GM19351 (cell line): ENCODE results near the gene ARHGEF39.

ENCODE experiments used
- ATAC-seq: cut with Tn5 transposase; IDR thresholded peaks from one replicate; pipeline ENCODE4 v1.9.1; 2021; ENCODE audit warnings: mild to moderate bottlenecking, moderate library complexity; ENCODE audit not compliant: unreplicated experiment

Gene ARHGEF39

GRCh38 chr9:35691757-35692301 lies 26.8 kb upstream of the ARHGEF39 start:
- no peak for ATAC-seq

GRCh38 chr9:35691334-35691650 lies 26.3 kb upstream of the ARHGEF39 start:
- no peak for ATAC-seq

GRCh38 chr9:35690614-35691333 lies 25.8 kb upstream of the ARHGEF39 start:
- no peak for ATAC-seq

- no peak for ATAC-seq
These were observed 25.3 kb upstream of the ARHGEF39 start for GRCh38 chr9:35690294-35690613.

- no peak for ATAC-seq
These were observed 24.7 kb upstream of the ARHGEF39 start, which contains the start of gene TPM2 for GRCh38 chr9:35689542-35690293. Gene TPM2 (minus strand): TSS chr9:35689925. CDS start chr9:35689817, 108 bp downstream.

- ATAC-seq, result no peak
These were observed 23.9 kb upstream of the ARHGEF39 start for GRCh38 chr9:35688558-35689541.

DNA sequence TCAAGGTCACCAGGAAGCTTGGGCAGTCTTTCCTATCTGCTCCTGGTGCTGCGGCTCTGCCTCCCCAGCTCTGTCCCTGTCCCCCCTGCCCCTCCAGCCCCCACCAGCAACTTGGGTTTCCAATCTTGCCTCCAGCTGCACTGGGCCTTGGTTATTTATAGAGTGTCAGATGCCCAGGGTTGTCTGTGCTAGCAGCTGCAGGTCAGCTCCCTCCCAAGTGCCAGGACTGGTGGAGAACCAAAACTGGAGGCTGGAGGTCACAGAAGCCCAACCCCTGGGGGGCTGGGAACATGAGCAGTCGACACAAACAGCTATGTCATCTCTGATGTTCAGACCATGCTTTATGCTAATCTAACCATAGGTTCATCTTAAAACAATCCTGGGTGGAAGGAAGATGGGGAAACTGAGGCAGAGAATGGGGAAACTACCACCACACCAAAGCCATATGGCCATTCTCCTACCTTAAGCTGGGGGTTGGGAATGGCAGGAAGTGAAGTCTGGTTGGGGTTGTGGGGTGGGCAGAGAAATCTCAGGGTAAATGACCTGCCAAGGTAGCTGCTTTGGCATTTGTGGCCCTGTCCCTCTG lies 23.1 kb upstream of the ARHGEF39 start:
- ATAC-seq, result no peak

DNA sequence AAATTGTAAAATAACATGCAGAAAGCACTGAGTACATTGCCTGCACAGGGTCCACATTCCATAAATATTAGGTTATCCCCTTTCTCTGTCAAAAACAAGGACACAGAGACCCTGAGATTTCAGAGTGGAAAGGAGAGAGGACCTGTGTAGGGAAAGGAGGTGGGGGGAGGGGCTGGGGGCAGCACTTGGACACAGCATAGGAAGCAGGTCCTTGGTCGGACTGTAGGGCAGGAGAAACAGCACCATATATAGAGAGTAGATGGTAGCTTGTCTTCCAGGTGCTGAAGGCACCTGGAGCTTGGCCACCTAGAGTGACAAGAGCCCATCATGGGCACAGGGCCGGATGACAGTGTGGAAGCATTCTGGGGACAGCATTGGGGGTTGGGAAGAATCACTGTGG lies 22.3 kb upstream of the ARHGEF39 start:
- no peak for ATAC-seq

- no peak for ATAC-seq
These were observed 21.5 kb upstream of the ARHGEF39 start for GRCh38 chr9:35686222-35687203.

- ATAC-seq, result no peak
These were observed 20.5 kb upstream of the ARHGEF39 start for GRCh38 chr9:35685506-35685905.

DNA sequence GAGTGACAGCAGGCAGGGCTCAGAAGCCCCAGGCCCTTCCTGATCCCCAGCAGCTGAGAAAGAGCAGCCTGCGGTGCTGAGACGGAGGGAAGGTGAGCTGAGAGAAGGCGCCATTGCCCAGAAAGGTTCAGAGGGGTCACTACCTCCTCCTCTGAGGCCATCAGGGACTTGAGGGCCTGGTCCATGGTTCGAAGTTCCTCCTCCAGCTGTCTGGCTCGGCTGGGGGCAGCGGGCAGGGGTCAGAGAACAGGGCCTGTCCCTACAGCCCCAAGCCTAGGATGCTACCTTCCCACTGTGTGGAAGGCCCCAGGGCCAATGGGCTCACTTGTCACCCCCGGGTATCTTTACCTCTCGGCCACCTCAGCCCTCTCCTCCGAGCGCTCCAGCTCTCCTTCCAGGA lies 19.9 kb upstream of the ARHGEF39 start:
- no peak for ATAC-seq

DNA sequence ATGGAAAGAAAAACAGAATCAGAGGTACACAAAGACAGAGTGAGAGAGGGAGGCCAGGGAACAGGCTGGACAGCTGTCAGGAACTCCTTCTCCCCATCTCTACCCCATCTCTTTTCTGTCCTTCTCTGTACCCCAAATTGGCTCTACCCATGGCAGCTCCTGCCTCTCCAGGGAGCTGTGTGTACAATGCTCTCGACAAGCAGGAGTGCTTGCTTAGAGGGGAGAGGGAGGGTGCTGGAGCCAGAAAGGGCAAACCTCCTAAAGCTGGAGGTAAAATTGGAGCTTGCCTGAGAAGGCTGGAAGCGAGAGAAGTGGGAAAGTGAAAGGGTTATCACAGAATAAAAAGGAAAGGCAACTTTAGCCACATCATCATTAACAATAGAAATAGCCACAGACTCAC lies 18.3 kb upstream of the ARHGEF39 start:
- no peak for ATAC-seq

DNA sequence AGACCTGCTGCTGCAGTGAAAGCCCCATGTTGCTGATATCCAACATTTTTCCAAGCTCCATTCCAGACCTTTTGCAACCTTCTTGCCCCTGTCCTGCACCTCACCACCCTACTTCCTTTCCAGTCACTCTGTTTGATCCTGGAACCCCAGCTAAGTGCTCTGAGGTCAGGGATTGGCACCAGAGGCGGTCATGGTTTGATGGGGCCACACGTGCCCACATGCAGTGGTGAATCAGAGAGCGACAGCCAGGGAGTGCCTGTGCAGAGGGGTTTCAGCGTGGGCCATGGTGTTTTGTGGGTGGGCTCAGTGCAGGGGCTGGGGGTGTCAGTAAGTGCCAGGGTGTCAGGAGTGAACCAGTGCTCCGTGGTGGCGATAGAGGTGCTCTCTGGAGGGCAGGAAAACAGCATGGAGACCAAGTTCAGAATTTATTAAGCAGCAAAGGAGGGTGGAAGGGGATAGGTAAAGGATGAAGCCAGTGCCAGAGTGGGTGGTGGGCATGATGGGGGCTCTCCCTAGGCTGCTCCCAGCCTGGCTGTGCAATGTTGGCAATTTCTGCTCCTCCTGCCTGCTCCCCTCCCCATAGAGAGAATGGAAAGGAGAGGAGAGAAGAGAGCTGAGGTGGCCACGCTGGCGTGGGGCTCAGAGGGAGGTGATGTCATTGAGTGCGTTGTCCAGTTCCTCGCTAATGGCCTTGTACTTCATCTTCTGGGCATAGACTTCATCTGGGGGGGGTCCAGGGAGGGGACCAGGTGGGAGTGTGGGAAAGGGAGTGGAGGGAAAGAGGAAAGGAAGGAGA lies 17.7 kb upstream of the ARHGEF39 start:
- no peak for ATAC-seq

DNA sequence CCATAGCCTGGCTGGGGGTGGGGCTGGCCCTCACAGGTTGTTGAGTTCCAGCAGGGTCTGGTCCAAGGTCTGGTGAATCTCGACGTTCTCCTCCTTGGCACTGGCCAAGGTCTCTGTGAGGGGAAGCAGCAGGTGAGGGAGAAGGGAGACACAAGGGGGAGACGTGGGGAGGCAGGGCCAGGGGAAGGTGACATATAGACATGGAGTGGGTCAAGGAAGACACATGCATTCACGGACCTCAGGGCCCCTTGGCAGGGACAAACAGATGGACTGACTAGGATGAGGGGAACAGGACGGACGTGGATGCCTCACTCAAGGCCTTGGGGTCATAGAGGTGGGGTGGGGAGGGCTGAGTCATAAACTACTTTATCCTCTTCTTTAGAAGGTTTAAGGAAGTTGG lies 17.1 kb upstream of the ARHGEF39 start:
- no peak for ATAC-seq

- no peak for ATAC-seq
These were observed 16.5 kb upstream of the ARHGEF39 start for GRCh38 chr9:35681341-35682002.

GRCh38 chr9:35680331-35681105 lies 15.5 kb upstream of the ARHGEF39 start:
- peak; percentile 83 for ATAC-seq

- no peak for ATAC-seq
These were observed 14.9 kb upstream of the ARHGEF39 start for GRCh38 chr9:35679766-35680330.
